ENCODE results near the gene KRT12. TPM values are rescaled to one million over a fixed set of nuclear protein-coding genes. Genes with fewer than 3 reads are reported as not detected.

Gene KRT12
- total and polyA plus RNA-seq, 9 of the 15 experiments (the other 6 are each of a cell fraction or from before 2014, with no cell fraction given) = 0.18 to 7.0 (median 2.2) TPM

DNA sequence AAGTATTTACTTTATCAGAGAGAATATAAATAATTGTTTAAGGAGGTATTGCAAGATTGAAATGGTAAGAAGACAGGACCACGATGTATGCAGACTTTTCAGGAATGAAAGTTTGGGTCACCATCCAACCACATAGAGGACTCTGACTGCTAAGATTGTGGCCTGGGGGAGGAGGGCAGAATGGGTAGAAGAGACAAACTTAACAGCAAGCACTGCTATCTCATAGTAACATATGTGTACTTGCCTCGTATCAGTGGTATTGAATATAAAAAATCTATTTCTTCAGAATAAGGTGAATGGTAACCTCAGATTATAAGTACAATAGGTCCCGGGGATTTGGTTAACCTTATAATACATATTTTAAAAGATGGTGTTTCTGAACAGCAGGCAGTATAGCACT lies 50.5 kb downstream of the KRT12 start (continued):
- peak; percentile 29 for TF ChIP-seq TAF1 (IDR thresholded peaks at IDR 0.05; ENCODE audit: control insufficient read depth, extremely low read depth, insufficient read depth, low read length, severe bottlenecking)
- peak; percentile 77 for TF ChIP-seq TEAD4 (IDR thresholded peaks at IDR 0.05; ENCODE audit: low read length)
- no peak for TF ChIP-seq TEAD4 (CRISPR knock-in tag; IDR thresholded peaks at IDR 0.05; ENCODE audit: borderline replicate concordance)
- TF ChIP-seq, protein P1, sequence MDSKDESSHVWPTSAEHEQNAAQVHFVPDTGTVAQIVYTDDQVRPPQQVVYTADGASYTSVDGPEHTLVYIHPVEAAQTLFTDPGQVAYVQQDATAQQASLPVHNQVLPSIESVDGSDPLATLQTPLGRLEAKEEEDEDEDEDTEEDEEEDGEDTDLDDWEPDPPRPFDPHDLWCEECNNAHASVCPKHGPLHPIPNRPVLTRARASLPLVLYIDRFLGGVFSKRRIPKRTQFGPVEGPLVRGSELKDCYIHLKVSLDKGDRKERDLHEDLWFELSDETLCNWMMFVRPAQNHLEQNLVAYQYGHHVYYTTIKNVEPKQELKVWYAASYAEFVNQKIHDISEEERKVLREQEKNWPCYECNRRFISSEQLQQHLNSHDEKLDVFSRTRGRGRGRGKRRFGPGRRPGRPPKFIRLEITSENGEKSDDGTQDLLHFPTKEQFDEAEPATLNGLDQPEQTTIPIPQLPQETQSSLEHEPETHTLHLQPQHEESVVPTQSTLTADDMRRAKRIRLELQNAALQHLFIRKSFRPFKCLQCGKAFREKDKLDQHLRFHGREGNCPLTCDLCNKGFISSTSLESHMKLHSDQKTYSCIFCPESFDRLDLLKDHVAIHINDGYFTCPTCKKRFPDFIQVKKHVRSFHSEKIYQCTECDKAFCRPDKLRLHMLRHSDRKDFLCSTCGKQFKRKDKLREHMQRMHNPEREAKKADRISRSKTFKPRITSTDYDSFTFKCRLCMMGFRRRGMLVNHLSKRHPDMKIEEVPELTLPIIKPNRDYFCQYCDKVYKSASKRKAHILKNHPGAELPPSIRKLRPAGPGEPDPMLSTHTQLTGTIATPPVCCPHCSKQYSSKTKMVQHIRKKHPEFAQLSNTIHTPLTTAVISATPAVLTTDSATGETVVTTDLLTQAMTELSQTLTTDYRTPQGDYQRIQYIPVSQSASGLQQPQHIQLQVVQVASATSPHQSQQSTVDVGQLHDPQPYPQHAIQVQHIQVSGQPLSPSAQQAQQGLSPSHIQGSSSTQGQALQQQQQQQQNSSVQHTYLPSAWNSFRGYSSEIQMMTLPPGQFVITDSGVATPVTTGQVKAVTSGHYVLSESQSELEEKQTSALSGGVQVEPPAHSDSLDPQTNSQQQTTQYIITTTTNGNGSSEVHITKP (IDR thresholded peaks at IDR 0.05; ENCODE audit: partially characterized antibody) = no peak
- TF ChIP-seq NFIC (IDR thresholded peaks at IDR 0.05) = peak; percentile 34; the same call in 1 of the 2 replicates
- TF ChIP-seq, protein P2, sequence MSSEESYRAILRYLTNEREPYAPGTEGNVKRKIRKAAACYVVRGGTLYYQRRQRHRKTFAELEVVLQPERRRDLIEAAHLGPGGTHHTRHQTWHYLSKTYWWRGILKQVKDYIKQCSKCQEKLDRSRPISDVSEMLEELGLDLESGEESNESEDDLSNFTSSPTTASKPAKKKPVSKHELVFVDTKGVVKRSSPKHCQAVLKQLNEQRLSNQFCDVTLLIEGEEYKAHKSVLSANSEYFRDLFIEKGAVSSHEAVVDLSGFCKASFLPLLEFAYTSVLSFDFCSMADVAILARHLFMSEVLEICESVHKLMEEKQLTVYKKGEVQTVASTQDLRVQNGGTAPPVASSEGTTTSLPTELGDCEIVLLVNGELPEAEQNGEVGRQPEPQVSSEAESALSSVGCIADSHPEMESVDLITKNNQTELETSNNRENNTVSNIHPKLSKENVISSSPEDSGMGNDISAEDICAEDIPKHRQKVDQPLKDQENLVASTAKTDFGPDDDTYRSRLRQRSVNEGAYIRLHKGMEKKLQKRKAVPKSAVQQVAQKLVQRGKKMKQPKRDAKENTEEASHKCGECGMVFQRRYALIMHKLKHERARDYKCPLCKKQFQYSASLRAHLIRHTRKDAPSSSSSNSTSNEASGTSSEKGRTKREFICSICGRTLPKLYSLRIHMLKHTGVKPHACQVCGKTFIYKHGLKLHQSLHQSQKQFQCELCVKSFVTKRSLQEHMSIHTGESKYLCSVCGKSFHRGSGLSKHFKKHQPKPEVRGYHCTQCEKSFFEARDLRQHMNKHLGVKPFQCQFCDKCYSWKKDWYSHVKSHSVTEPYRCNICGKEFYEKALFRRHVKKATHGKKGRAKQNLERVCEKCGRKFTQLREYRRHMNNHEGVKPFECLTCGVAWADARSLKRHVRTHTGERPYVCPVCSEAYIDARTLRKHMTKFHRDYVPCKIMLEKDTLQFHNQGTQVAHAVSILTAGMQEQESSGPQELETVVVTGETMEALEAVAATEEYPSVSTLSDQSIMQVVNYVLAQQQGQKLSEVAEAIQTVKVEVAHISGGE (CRISPR knock-in tag; IDR thresholded peaks at IDR 0.05) = no peak
- TF ChIP-seq EP400 (IDR thresholded peaks at IDR 0.05) = no peak
- TF ChIP-seq ARHGAP35 (IDR thresholded peaks at IDR 0.05; ENCODE audit: partially characterized antibody) = no peak
- TF ChIP-seq THRAP3 (IDR thresholded peaks at IDR 0.05; ENCODE audit: borderline replicate concordance) = no peak
- TF ChIP-seq MED1 (CRISPR knock-in tag; IDR thresholded peaks at IDR 0.05; ENCODE audit: borderline replicate concordance) = no peak
- TF ChIP-seq, protein P3, sequence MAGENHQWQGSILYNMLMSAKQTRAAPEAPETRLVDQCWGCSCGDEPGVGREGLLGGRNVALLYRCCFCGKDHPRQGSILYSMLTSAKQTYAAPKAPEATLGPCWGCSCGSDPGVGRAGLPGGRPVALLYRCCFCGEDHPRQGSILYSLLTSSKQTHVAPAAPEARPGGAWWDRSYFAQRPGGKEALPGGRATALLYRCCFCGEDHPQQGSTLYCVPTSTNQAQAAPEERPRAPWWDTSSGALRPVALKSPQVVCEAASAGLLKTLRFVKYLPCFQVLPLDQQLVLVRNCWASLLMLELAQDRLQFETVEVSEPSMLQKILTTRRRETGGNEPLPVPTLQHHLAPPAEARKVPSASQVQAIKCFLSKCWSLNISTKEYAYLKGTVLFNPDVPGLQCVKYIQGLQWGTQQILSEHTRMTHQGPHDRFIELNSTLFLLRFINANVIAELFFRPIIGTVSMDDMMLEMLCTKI (IDR thresholded peaks at IDR 0.05; ENCODE audit: partially characterized antibody) = no peak
- peak; percentile 70 for TF ChIP-seq CBFA2T2 (conservative IDR thresholded peaks at IDR 0.05)
- TF ChIP-seq, protein P4, sequence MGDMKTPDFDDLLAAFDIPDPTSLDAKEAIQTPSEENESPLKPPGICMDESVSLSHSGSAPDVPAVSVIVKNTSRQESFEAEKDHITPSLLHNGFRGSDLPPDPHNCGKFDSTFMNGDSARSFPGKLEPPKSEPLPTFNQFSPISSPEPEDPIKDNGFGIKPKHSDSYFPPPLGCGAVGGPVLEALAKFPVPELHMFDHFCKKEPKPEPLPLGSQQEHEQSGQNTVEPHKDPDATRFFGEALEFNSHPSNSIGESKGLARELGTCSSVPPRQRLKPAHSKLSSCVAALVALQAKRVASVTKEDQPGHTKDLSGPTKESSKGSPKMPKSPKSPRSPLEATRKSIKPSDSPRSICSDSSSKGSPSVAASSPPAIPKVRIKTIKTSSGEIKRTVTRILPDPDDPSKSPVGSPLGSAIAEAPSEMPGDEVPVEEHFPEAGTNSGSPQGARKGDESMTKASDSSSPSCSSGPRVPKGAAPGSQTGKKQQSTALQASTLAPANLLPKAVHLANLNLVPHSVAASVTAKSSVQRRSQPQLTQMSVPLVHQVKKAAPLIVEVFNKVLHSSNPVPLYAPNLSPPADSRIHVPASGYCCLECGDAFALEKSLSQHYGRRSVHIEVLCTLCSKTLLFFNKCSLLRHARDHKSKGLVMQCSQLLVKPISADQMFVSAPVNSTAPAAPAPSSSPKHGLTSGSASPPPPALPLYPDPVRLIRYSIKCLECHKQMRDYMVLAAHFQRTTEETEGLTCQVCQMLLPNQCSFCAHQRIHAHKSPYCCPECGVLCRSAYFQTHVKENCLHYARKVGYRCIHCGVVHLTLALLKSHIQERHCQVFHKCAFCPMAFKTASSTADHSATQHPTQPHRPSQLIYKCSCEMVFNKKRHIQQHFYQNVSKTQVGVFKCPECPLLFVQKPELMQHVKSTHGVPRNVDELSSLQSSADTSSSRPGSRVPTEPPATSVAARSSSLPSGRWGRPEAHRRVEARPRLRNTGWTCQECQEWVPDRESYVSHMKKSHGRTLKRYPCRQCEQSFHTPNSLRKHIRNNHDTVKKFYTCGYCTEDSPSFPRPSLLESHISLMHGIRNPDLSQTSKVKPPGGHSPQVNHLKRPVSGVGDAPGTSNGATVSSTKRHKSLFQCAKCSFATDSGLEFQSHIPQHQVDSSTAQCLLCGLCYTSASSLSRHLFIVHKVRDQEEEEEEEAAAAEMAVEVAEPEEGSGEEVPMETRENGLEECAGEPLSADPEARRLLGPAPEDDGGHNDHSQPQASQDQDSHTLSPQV (IDR thresholded peaks at IDR 0.05) = peak; percentile 29; the same call in 1 of the 2 replicates
